SK-MEL-5 (cell line): ENCODE results near the gene PDCD2L. TPM values are rescaled to one million over a fixed set of nuclear protein-coding genes. Genes with fewer than 3 reads are reported as not detected.

Experiments
- total RNA-seq: library from RNA; depleted of rRNA; stranded (reverse); fragments of >200 nt; shearing (Covaris generic); gene quantifications from 2 replicates; pipeline ENCODE4 v1.2.3, GENCODE V29; 2014; rRNA removed

PDCD2L gene
- total RNA-seq, 1 experiment from 2014 or later = 18.6 TPM

Other genes with a start within 250 kb of the PDCD2L start
- 33.5 and 49.8 TPM in 2 replicates for gene LSM14A, start 231.9 kb upstream of the PDCD2L start, total RNA-seq
- 14.3 and 17.1 TPM in 2 replicates for gene GARRE1, start 149.8 kb upstream of the PDCD2L start, total RNA-seq
- gene GPI, start 39.2 kb upstream of the PDCD2L start, total RNA-seq = 177 and 191 TPM in 2 replicates
- gene UBA2, start 24.0 kb downstream of the PDCD2L start, total RNA-seq = 298 and 299 TPM in 2 replicates
- 4.7 and 10.8 TPM in 2 replicates for gene WTIP, start 77.4 kb downstream of the PDCD2L start, total RNA-seq